Pancreas (tissue), 10 donors: Measurements from ENCODE around the gene OR1K1. TPM values are rescaled to one million over a fixed set of nuclear protein-coding genes. Genes with fewer than 3 reads are reported as not detected.

Source experiments
- ATAC-seq, 4 donors: fragments of 200-7000 bp; cut with Tn5 transposase; one replicate each; pipeline versions ENCODE4 v1.8.0 to v1.9.1; 2020; ENCODE audit warnings: mild to moderate bottlenecking in 4 of 4, moderate library complexity in 4 of 4
- DNase-seq, 6 donors: peaks; one replicate each; pipeline ENCODE4 v3.0.0-alpha.2; 2020
- FAIRE-seq: peaks from 2 replicates; lab custom pipeline; 2012; peaks lifted over from hg19 to GRCh38; lab: Jason Lieb, UNC
- H3K27ac ChIP-seq, 4 donors: fragments of 200-600 bp; sonication (generic); 1 replicate in 3 of 4; 2 replicates in 1 of 4; pipeline versions ENCODE4 v1.5.0 to v1.8.0; 2020
- H3K27me3 ChIP-seq, 4 donors: fragments of 200-600 bp; one replicate each; pipeline ENCODE4 v1.8.0; 2021
- H3K36me3 ChIP-seq, 3 donors: fragments of 200-600 bp; sonication (generic) in 1 of 3; one replicate each; pipeline versions ENCODE4 v1.5.0 to v1.8.0; 2020 to 2021
- H3K4me1 ChIP-seq, 3 donors: fragments of 200-600 bp; one replicate each; pipeline ENCODE4 v1.8.0; 2021
- H3K4me3 ChIP-seq, 4 donors: fragments of 200-600 bp; sonication (generic) in 2 of 4; one replicate each; pipeline versions ENCODE4 v1.5.0 to v1.8.0; 2020 to 2021
- H3K9me3 ChIP-seq, 4 donors: fragments of 200-600 bp; one replicate each; pipeline ENCODE4 v1.8.0; 2021
- WGBS, 2 donors: extraction: QIAGEN DNeasy Blood & Tissue Kit; methylation state at CpG; one replicate each; pipeline ENCODE4 v1.1.7; 2013; 5-methylcytosine and 5-hydroxymethylcytosine counted together
- intact Hi-C, 3 donors: fragments of 100-400 bp; cut with DNase I; formaldehyde crosslinking; loops; one replicate each; pipeline versions ENCODE4 v1.11.1 to v1.14.2; 2022
- polyA plus RNA-seq, 2 donors: library from polyadenylated mRNA; stranded (reverse); fragments of 200-250 nt; gene quantifications; one replicate each; pipeline ENCODE4 v1.2.3, GENCODE V29; 2013
- total RNA-seq, 6 donors: library from RNA; stranded (reverse); fragmentation: NEBNext Ultra II Directional in 4 of 6; extraction: Animal tissue kit (Norgen Biotek cat#: 25700) in 4 of 6; gene quantifications; one replicate each; pipeline versions ENCODE4 v1.2.1 to v1.2.4, GENCODE V29; 2021 to 2023
- TF ChIP-seq, protein P1 (sequence below), 4 donors: fragments of 200-600 bp; sonication (generic) in 3 of 4; IDR thresholded peaks; one replicate each; pipeline versions ENCODE4 v1.5.0 to v1.8.0; 2021; ENCODE audit warnings: antibody characterized with exemption in 4 of 4
- donor health status: healthy with polysubstance abuse.
- donor health status: DM: no; HTN: no; CAD: no; lungs with moderate emphysema.
- donor health status: DM: no; HTN: no; CAD: no.
- donor health status: control.
- donor health status: control.
- donor health status: Bipolar disorder and iron deficiency.
- donor health status: DM: yes; HTN: yes; CAD: no.
- donor health status: DM: no; HTN: no; CAD: no.
- donor health status: DM: no; HTN: no; CAD: no.
- donor health status: DM: yes; HTN: yes; CAD: no.

The OR1K1 gene
- total and polyA plus RNA-seq, 8 donors, result not detected

GRCh38 chr9:122816163-122816867 lies 16.4 kb downstream of the OR1K1 start:
- Histone ChIP-seq H3K4me1 (no peaks in the 10 kb centered on the region), H3K27me3 (no peaks in the 10 kb centered on the region), H3K36me3 (peaks cover 0 to 20% (median 0%) of the 10 kb centered on the region in 3 donors), H3K9me3 (no peaks in the 10 kb centered on the region), H3K4me3 (no peak overlapping the region), H3K27ac (no peak overlapping the region)
- intact Hi-C loops, result no loop called here
- no peak for FAIRE-seq
- 81 to 85% methylated on average over 17 of the region's 17 CpGs for WGBS, 2 donors
- TF ChIP-seq, protein P1, sequence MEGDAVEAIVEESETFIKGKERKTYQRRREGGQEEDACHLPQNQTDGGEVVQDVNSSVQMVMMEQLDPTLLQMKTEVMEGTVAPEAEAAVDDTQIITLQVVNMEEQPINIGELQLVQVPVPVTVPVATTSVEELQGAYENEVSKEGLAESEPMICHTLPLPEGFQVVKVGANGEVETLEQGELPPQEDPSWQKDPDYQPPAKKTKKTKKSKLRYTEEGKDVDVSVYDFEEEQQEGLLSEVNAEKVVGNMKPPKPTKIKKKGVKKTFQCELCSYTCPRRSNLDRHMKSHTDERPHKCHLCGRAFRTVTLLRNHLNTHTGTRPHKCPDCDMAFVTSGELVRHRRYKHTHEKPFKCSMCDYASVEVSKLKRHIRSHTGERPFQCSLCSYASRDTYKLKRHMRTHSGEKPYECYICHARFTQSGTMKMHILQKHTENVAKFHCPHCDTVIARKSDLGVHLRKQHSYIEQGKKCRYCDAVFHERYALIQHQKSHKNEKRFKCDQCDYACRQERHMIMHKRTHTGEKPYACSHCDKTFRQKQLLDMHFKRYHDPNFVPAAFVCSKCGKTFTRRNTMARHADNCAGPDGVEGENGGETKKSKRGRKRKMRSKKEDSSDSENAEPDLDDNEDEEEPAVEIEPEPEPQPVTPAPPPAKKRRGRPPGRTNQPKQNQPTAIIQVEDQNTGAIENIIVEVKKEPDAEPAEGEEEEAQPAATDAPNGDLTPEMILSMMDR (IDR thresholded peaks at IDR 0.05), result no peak
- no peak for DNase-seq
- ATAC-seq, result peak in 2 of 4 donors; percentile 14 to 32

DNA sequence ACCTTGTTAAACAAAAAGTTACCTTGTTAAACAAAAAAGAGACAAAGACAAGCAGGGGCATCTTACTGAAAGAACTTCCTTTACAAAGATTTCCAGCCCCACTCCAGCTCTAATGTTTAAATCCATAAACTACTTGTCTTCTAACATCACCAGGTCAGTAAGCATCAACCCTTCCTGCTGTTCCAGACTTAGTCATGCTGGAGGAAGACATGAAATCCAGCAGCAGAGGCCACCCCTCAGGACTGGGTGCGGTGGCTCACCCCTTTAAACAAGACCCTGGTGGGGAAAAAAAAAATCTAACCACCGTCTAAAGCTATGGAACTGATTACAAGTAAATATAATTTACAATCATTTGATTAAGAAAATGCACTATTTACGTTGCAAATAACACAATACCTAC lies 19.4 kb downstream of the OR1K1 start:
- ATAC-seq, result no peak
- no peak overlapping the region for H3K27ac ChIP-seq

DNA sequence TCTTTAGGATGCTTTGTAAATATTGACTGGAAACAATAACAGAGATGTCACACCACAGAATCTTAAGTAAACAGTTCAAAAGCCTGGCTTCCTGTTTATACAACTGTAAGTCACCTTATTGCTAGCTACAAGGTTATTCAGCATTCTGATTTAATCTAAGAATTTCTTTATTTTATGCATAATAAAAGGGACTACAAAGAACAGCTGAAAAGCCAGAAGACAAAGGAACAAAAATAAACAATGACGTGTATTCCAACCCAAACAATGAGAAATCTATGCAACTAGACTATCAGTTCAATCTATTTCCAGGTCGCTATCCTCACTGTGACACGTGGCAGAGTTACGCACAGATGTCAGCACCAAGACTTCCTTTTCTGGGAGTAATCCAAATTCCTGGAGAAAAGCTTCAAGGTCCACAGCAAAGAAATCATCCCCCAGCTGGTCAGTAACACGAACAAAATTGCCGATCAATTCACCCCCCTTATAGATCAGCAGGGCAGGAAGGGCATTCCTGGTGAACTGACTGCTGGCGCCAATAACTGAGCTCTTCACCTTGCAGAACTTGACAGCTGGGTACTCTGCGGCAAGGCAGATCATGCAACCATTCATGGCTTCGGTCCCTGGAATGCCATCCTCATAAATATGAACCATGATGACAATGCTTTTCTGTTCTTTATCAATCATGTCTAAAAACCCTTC lies 20.0 kb downstream of the OR1K1 start:
- Histone ChIP-seq H3K4me3 (no peak overlapping the region), H3K27me3 (no peaks in the 10 kb centered on the region), H3K4me1 (no peaks in the 10 kb centered on the region), H3K36me3 (peaks cover 0 to 35% (median 0%) of the 10 kb centered on the region in 3 donors), H3K9me3 (no peaks in the 10 kb centered on the region), H3K27ac (no peak overlapping the region)
- DNase-seq (no peak), ATAC-seq (no peak), FAIRE-seq (no peak)
- 70 to 77% methylated on average over 9 of the region's 9 CpGs for WGBS, 2 donors
- TF ChIP-seq, protein P1 (IDR thresholded peaks at IDR 0.05), result no peak
- intact Hi-C loops, result no loop called here

More for the DNA sequence above, 19.4 kb downstream of the OR1K1 start:
- 66 to 68% methylated on average over 3 of the region's 3 CpGs for WGBS, 2 donors
- TF ChIP-seq, protein P1 (IDR thresholded peaks at IDR 0.05), result no peak
- Histone ChIP-seq H3K27me3 (no peaks in the 10 kb centered on the region), H3K36me3 (peaks cover 0 to 35% (median 0%) of the 10 kb centered on the region in 3 donors), H3K9me3 (no peaks in the 10 kb centered on the region), H3K4me3 (no peak overlapping the region), H3K4me1 (no peaks in the 10 kb centered on the region)
- intact Hi-C loops, result no loop called here
- DNase-seq (no peak), FAIRE-seq (no peak)

DNA sequence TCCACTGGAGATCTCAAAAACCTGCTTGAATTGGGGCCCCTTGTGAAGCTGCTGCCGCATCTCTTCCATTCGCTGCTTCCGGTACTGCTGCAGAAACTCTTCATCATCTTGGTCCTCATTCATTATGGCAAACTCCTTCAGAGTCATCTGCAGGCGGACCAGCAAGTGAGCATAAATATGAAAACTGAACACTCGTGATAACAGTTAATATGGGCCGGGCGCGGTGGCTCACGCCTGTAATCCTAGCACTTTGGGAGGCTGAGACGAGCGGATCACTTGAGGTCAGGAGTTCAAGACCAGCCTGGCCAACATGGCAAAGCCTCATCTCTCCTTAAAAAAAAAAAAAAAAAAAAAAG lies 20.5 kb downstream of the OR1K1 start:
- H3K27me3 ChIP-seq, result no peaks in the 10 kb centered on the region
- H3K27ac ChIP-seq, result no peak overlapping the region
- WGBS, 2 donors, result 95 to 97% methylated on average over 11 of the region's 11 CpGs
- intact Hi-C loops, result no loop called here
- FAIRE-seq (no peak), ATAC-seq (no peak), DNase-seq (no peak)
- H3K9me3 ChIP-seq, result no peaks in the 10 kb centered on the region
- H3K36me3 ChIP-seq, result peaks cover 0 to 35% (median 0%) of the 10 kb centered on the region in 3 donors
- H3K4me1 ChIP-seq, result no peaks in the 10 kb centered on the region
- TF ChIP-seq, protein P1 (IDR thresholded peaks at IDR 0.05), result no peak
- H3K4me3 ChIP-seq, result no peak overlapping the region
